ENCODE measurements around the gene RNF225. TPM values are rescaled to one million over a fixed set of nuclear protein-coding genes. Genes with fewer than 3 reads are reported as not detected.

Gene RNF225
- total and polyA plus RNA-seq, 3 experiments from 2014 or later, result 0.28 to 0.78 TPM; not detected in 1

GRCh38 chr19:58416604-58417003, 21.1 kb downstream of the RNF225 start:
- H3K4me3 Mint-ChIP-seq, result no peak overlapping the region
- H3K27me3 ChIP-seq (ENCODE audit: insufficient read depth, low read length, poor library complexity, severe bottlenecking), result no peaks in the 10 kb centered on the region
- no peaks in the 10 kb centered on the region for H3K27me3 Mint-ChIP-seq
- ChIA-PET CTCF (no interaction called here), POLR2A (no interaction called here)
- H3K9me3 Mint-ChIP-seq, result no peaks in the 10 kb centered on the region
- peaks cover 7% of the 10 kb centered on the region for H3K36me3 ChIP-seq (ENCODE audit: insufficient read depth, low read length)
- H3K4me3 ChIP-seq (ENCODE audit: low read length), result no peak overlapping the region
- H3K27ac Mint-ChIP-seq, result peak overlapping the region in 2 of 8 donors; percentile 21 to 52
- no peaks in the 10 kb centered on the region for H3K4me1 Mint-ChIP-seq
- peaks cover 19 to 48% (median 23%) of the 10 kb centered on the region in 3 donors for H3K36me3 Mint-ChIP-seq
- H3K9me3 ChIP-seq (ENCODE audit: low read length), result no peaks in the 10 kb centered on the region
- H3K27ac ChIP-seq (ENCODE audit: low read depth, low read length), result no peak overlapping the region
- H3K4me1 ChIP-seq (ENCODE audit: insufficient read depth, low read length), result no peaks in the 10 kb centered on the region
- DNase-seq, result no peak

GRCh38 chr19:58417071-58417470, 21.6 kb downstream of the RNF225 start:
- H3K4me3 Mint-ChIP-seq, result no peak overlapping the region
- H3K36me3 ChIP-seq (ENCODE audit: insufficient read depth, low read length), result peaks cover 7% of the 10 kb centered on the region
- POLR2A ChIA-PET, result no interaction called here

GRCh38 chr19:58428617-58429016, 33.2 kb downstream of the RNF225 start:
- ChIA-PET CTCF (no interaction called here), POLR2A (no interaction called here)
- H3K4me3 ChIP-seq (ENCODE audit: low read length), result no peak overlapping the region
- H3K9me3 ChIP-seq (ENCODE audit: low read length), result peaks cover 53% of the 10 kb centered on the region
- peaks cover 3% of the 10 kb centered on the region for H3K36me3 ChIP-seq (ENCODE audit: insufficient read depth, low read length)
- H3K27ac ChIP-seq (ENCODE audit: low read depth, low read length), result no peak overlapping the region
- Mint-ChIP-seq H3K27me3 (peaks cover 0 to 1% of the 10 kb centered on the region in 2 donors), H3K27ac (no peak overlapping the region), H3K9me3 (peaks cover 9 to 57% (median 46%) of the 10 kb centered on the region in 5 donors), H3K4me1 (no peaks in the 10 kb centered on the region), H3K36me3 (peaks cover 3 to 39% (median 15%) of the 10 kb centered on the region in 3 donors), H3K4me3 (no peak overlapping the region)
- no peak for DNase-seq
- H3K27me3 ChIP-seq (ENCODE audit: insufficient read depth, low read length, poor library complexity, severe bottlenecking), result no peaks in the 10 kb centered on the region
- no peaks in the 10 kb centered on the region for H3K4me1 ChIP-seq (ENCODE audit: insufficient read depth, low read length)

More at GRCh38 chr19:58417071-58417470, 21.6 kb downstream of the RNF225 start:
- no peaks in the 10 kb centered on the region for H3K9me3 Mint-ChIP-seq
- H3K4me1 Mint-ChIP-seq, result no peaks in the 10 kb centered on the region
- no peak overlapping the region for H3K4me3 ChIP-seq (ENCODE audit: low read length)
- peaks cover 19 to 48% (median 25%) of the 10 kb centered on the region in 3 donors for H3K36me3 Mint-ChIP-seq
- no peaks in the 10 kb centered on the region for H3K27me3 Mint-ChIP-seq
- H3K27ac ChIP-seq (ENCODE audit: low read depth, low read length), result no peak overlapping the region
- CTCF ChIA-PET, result no interaction called here
- H3K27ac Mint-ChIP-seq, result no peak overlapping the region
- no peaks in the 10 kb centered on the region for H3K4me1 ChIP-seq (ENCODE audit: insufficient read depth, low read length)
- no peak for DNase-seq
- no peaks in the 10 kb centered on the region for H3K27me3 ChIP-seq (ENCODE audit: insufficient read depth, low read length, poor library complexity, severe bottlenecking)
- H3K9me3 ChIP-seq (ENCODE audit: low read length), result no peaks in the 10 kb centered on the region

- Histone ChIP-seq H3K4me1 (ENCODE audit: insufficient read depth, low read length) (no peaks in the 10 kb centered on the region), H3K4me3 (ENCODE audit: low read length) (no peak overlapping the region), H3K36me3 (ENCODE audit: insufficient read depth, low read length) (peaks cover 15% of the 10 kb centered on the region), H3K27me3 (ENCODE audit: insufficient read depth, low read length, poor library complexity, severe bottlenecking) (no peaks in the 10 kb centered on the region), H3K27ac (ENCODE audit: low read depth, low read length) (no peak overlapping the region), H3K9me3 (ENCODE audit: low read length) (peaks cover 64% of the 10 kb centered on the region)
- Mint-ChIP-seq H3K27ac (no peak overlapping the region), H3K9me3 (peaks cover 9 to 69% (median 57%) of the 10 kb centered on the region in 5 donors), H3K4me3 (no peak overlapping the region), H3K4me1 (no peaks in the 10 kb centered on the region), H3K36me3 (peaks cover 8 to 49% (median 27%) of the 10 kb centered on the region in 3 donors), H3K27me3 (peaks cover 0 to 1% of the 10 kb centered on the region in 2 donors)
- ChIA-PET CTCF (no interaction called here), POLR2A (no interaction called here)
- no peak for DNase-seq
Measured at GRCh38 chr19:58429745-58430144, 34.3 kb downstream of the RNF225 start.

- H3K4me1 Mint-ChIP-seq, result peaks cover 8 to 16% (median 12%) of the 10 kb centered on the region in 3 donors
- H3K27me3 Mint-ChIP-seq, result no peaks in the 10 kb centered on the region
- no peak overlapping the region for H3K4me3 ChIP-seq (ENCODE audit: low read length)
- H3K27ac Mint-ChIP-seq, result no peak overlapping the region
- H3K36me3 Mint-ChIP-seq, result peaks cover 38 to 77% (median 65%) of the 10 kb centered on the region in 3 donors
- H3K9me3 Mint-ChIP-seq, result peaks cover 9 to 93% (median 89%) of the 10 kb centered on the region in 5 donors
- H3K27ac ChIP-seq (ENCODE audit: low read depth, low read length), result no peak overlapping the region
- POLR2A ChIA-PET, result no interaction called here
- CTCF ChIA-PET, result no interaction called here
- no peak for DNase-seq
- H3K36me3 ChIP-seq (ENCODE audit: insufficient read depth, low read length), result peaks cover 34% of the 10 kb centered on the region
- peaks cover 4% of the 10 kb centered on the region for H3K4me1 ChIP-seq (ENCODE audit: insufficient read depth, low read length)
- no peaks in the 10 kb centered on the region for H3K27me3 ChIP-seq (ENCODE audit: insufficient read depth, low read length, poor library complexity, severe bottlenecking)
- peaks cover 82% of the 10 kb centered on the region for H3K9me3 ChIP-seq (ENCODE audit: low read length)
- no peak overlapping the region for H3K4me3 Mint-ChIP-seq
Measured at GRCh38 chr19:58434217-58434616, 38.8 kb downstream of the RNF225 start.

- Mint-ChIP-seq H3K4me3 (peak within 1 kb of the TSS; percentile 88 to 97 (median 95)), H3K4me1 (peaks cover 26 to 34% (median 30%) of the 10 kb centered on the region in 3 donors), H3K9me3 (peaks cover 3 to 50% (median 44%) of the 10 kb centered on the region in 5 donors), H3K27ac (peak within 1 kb of the TSS; percentile 85 to 100 (median 99)), H3K27me3 (peaks cover 4% of the 10 kb centered on the region in 2 donors), H3K36me3 (peaks cover 31 to 54% (median 48%) of the 10 kb centered on the region in 3 donors)
- Histone ChIP-seq H3K36me3 (ENCODE audit: insufficient read depth, low read length) (peaks cover 18% of the 10 kb centered on the region), H3K4me1 (ENCODE audit: insufficient read depth, low read length) (peaks cover 20% of the 10 kb centered on the region), H3K27me3 (ENCODE audit: insufficient read depth, low read length, poor library complexity, severe bottlenecking) (no peaks in the 10 kb centered on the region), H3K27ac (ENCODE audit: low read depth, low read length) (peak within 1 kb of the TSS; percentile 80), H3K9me3 (ENCODE audit: low read length) (peaks cover 33% of the 10 kb centered on the region), H3K4me3 (ENCODE audit: low read length) (peak within 1 kb of the TSS; percentile 93)
- ChIA-PET CTCF (interaction anchor here (1.4 kb wide), 1 partner anchor 12 kb away, joined by 3 read pairs; the partner anchor contains the start of gene ZNF324B), POLR2A (interaction anchor here (0.6 to 1.2 kb wide), 6 partner anchors 31 to 523 kb away, joined by 3 to 10 read pairs (median 3); partner anchors contain the start of genes MZF1, ZNF497 and ZNF584)
- DNase-seq, result peak; percentile 90 to 98 (median 94)
Measured at GRCh38 chr19:58439576-58440554, 44.4 kb downstream of the RNF225 start, which contains the start of gene ZNF132. ZNF132 (minus strand) TSS chr19:58440153; CDS start chr19:58439821, 332 bp downstream.

GRCh38 chr19:58440556-58440955, 45.1 kb downstream of the RNF225 start:
- Histone ChIP-seq H3K4me3 (ENCODE audit: low read length) (peak overlapping the region; percentile 93), H3K36me3 (ENCODE audit: insufficient read depth, low read length) (peaks cover 11% of the 10 kb centered on the region), H3K27ac (ENCODE audit: low read depth, low read length) (peak overlapping the region; percentile 71), H3K27me3 (ENCODE audit: insufficient read depth, low read length, poor library complexity, severe bottlenecking) (no peaks in the 10 kb centered on the region), H3K9me3 (ENCODE audit: low read length) (peaks cover 26% of the 10 kb centered on the region), H3K4me1 (ENCODE audit: insufficient read depth, low read length) (peaks cover 20% of the 10 kb centered on the region)
- Mint-ChIP-seq H3K4me3 (peak overlapping the region; percentile 88 to 97 (median 95)), H3K4me1 (peaks cover 26 to 34% (median 30%) of the 10 kb centered on the region in 3 donors), H3K9me3 (peaks cover 3 to 44% (median 37%) of the 10 kb centered on the region in 5 donors), H3K27ac (peak overlapping the region; percentile 85 to 100 (median 99)), H3K27me3 (peaks cover 7 to 8% of the 10 kb centered on the region in 2 donors), H3K36me3 (peaks cover 25 to 47% (median 41%) of the 10 kb centered on the region in 3 donors)
- peak in 1 of 5 donors; percentile 6 for DNase-seq
- POLR2A ChIA-PET, result interaction anchor here (0.7 to 1.2 kb wide), 5 partner anchors 32 to 93 kb away, joined by 3 to 10 read pairs (median 4); partner anchors contain the start of genes ZNF497 and ZNF584
- CTCF ChIA-PET, result interaction anchor here (1.4 kb wide), 1 partner anchor 11 kb away, joined by 3 read pairs; the partner anchor contains the start of gene ZNF324B

All from CD8-positive, alpha-beta memory T cell (primary cell).